Activated naive CD4-positive, alpha-beta T cell (primary cell): Measurements from ENCODE around the gene IGFBP6.

Experiments
- DNase-seq, 4 experiments: peaks; one replicate each; lab custom pipeline; 2025; lab: John Stamatoyannopoulos, UW

Gene IGFBP6

DNA sequence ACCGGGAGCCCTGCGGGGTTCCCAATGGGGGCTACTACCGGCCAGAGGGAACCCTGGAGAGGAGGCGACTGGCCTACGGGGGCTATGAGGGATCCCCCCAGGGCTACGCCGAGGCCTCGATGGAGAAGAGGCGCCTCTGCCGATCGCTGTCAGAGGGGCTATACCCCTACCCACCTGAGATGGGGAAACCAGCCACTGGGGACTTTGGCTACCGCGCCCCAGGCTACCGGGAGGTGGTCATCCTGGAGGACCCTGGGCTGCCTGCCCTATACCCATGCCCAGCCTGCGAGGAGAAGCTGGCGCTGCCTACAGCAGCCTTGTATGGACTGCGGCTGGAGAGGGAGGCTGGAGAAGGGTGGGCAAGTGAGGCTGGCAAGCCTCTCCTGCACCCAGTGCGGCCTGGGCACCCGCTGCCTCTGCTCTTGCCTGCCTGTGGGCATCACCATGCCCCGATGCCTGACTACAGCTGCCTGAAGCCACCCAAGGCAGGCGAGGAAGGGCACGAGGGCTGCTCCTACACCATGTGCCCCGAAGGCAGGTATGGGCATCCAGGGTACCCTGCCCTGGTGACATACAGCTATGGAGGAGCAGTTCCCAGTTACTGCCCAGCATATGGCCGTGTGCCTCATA is 37.9 kb upstream of the IGFBP6 start:
- no peak for DNase-seq

DNA sequence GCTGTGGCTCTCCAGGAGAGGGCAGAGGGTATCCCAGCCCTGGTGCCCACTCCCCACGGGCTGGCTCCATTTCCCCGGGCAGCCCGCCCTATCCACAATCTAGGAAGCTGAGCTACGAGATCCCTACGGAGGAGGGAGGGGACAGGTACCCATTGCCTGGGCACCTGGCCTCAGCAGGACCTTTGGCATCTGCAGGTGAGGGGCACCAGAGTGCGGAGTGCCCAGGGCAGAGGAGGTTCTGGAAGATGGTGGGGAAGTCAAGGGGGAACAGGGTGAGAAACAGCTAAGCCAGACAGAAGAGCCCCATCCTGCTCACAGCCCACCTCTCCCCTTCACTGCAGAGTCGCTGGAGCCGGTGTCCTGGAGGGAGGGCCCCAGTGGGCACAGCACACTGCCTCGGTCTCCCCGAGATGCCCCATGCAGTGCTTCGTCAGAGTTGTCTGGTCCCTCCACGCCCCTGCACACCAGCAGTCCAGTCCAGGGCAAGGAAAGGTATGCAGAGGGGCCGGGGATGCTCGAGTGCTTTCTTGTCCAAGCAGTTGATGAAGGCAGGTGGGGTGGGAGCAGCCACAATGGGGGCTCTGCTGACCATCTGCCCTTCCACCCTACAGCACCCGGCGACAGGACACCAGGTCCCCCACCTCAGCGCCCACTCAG is 37.3 kb upstream of the IGFBP6 start:
- no peak for DNase-seq

DNA sequence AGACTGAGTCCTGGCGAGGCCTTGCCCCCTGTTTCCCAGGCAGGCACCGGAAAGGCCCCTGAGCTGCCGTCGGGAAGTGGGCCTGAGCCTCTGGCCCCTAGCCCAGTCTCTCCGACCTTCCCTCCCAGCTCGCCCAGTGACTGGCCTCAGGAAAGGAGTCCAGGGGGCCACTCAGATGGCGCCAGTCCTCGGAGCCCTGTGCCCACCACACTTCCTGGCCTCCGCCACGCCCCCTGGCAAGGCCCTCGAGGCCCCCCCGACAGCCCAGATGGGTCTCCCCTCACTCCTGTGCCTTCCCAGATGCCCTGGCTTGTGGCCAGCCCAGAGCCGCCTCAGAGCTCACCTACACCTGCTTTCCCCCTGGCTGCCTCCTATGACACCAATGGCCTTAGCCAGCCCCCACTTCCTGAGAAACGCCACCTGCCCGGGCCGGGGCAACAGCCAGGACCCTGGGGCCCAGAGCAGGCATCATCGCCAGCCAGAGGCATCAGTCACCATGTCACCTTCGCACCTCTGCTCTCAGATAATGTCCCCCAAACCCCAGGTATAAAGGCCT is 36.7 kb upstream of the IGFBP6 start:
- no peak for DNase-seq

DNA sequence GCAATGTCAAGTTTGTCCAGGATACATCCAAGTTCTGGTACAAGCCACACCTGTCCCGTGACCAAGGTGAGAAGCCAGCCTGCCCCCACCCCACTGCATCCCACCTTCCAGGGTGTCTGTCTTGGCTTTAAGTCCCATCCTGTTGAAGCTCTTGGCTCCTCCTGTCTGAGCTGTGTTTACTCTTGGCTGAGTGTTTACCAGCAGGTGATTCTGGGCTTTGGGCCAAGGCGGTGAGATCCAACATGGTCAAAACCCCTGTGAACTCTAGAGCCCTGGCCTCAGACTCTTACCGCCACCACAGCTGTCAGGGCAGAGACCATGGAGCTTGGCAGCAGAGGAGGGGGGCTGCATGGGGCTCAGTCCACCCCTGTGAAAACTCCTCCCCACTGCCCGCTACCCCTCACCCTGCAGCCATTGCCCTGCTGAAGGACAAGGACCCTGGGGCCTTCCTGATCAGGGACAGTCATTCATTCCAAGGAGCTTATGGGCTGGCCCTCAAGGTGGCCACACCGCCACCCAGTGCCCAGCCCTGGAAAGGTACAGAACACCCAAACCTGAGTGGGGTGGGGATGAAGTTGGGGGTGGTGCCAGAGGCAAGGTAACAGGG is 36.0 kb upstream of the IGFBP6 start:
- DNase-seq = no peak

DNA sequence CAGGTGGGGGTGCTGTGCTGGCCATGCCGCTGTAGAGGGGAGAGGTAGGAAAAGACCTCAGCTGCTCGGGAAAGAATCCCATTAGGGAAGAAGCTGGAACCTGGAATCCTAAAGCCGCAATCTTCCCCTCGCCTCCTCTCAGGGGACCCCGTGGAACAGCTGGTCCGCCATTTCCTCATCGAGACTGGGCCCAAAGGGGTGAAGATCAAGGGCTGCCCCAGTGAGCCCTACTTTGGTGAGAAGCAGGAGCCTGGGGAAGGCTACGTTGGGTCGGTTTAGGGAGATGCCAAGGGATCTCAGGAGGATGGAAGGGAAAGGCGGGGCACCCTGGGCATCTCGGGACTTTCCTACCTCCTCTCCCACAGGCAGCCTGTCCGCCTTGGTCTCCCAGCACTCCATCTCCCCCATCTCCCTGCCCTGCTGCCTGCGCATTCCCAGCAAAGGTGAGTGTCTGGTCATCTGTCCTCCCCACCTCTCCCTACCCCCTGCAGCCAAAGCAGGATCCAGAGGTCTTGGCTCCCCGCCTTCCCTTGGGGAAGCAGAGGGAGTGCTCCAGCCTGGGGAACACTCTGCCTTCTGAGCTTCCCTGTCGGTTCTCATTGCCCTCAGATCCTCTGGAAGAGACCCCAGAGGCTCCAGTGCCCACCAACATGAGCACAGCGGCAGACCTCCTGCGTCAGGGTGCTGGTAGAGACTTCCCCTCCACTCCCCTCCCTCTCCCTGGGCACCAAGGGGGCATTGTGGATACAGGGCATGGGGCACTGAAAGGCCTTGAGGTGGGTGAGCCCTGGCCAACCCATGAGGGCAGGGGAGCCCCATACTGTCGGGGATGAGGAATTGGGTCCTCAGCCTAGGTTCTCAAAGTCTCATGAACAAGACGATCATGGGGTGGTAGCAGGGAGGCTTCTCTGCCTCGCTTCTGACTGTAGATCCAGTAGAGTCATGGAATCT is 35.2 kb upstream of the IGFBP6 start:
- no peak for DNase-seq

DNA sequence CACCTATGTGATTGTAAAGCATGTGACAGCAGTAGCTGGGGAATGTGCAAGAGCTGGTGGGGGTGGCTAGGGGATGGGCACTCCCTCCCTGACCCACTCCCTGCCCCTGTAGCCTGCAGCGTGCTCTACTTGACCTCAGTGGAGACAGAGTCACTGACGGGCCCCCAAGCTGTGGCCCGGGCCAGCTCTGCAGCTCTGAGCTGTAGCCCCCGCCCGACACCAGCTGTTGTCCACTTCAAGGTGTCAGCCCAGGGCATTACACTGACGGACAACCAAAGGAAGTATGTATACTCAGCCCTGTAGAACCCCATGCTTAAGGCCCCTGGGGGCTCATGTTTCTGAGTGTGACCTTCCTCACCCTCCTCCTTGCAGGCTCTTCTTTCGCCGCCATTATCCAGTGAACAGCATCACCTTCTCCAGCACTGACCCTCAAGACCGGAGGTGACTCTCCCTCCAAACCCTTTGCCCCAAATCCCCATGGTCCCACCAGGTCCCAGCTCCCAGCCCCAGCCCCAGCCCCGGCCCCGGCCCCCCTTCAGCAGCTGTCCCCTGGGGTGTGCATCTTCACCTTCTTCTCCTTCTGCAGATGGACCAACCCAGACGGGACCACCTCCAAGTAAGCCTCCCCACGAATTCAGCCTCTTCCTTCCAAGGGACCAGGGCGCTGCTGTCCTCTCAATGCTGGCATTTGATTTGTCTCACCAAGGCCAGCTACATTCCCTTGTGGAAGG is 34.3 kb upstream of the IGFBP6 start:
- DNase-seq = no peak

DNA sequence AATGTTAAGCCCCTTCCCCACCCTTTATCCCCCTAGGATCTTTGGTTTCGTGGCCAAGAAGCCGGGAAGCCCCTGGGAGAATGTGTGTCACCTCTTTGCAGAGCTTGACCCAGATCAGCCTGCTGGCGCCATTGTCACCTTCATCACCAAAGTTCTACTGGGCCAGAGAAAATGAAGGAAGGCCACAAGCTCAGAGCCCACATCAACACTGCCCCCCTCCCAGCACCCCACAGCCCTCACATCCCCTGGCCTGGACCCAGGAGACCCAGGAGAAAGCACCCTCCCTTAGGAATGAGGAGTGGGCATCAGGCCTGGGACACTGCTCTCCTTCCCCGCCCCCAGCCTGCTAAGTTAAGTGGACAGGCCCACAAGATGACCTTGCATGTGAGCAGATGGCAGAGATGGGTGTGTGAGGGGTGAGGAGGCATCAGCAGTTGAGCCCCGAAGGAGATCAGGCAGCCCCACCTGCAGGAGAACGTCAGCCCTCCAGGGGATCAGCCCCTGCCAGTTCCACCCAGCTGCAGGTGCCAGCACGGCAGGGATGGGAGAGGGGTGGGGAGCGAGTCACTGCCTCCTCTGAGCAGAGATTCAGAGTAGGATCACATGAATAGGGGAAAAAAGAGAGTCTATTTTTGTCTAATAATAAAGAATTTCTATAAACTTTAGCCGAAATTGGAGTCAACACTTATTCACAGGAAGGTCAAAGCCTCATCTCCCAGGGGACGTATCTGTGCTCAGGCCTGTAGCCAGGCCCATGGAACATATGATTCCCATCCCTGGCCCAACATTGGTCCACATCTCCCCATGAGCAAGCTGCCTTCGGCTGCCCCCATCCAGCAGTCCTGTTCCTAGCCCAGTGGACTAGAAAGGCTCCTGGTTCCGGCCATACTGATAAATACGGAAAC is 33.5 kb upstream of the IGFBP6 start:
- DNase-seq = no peak

DNA sequence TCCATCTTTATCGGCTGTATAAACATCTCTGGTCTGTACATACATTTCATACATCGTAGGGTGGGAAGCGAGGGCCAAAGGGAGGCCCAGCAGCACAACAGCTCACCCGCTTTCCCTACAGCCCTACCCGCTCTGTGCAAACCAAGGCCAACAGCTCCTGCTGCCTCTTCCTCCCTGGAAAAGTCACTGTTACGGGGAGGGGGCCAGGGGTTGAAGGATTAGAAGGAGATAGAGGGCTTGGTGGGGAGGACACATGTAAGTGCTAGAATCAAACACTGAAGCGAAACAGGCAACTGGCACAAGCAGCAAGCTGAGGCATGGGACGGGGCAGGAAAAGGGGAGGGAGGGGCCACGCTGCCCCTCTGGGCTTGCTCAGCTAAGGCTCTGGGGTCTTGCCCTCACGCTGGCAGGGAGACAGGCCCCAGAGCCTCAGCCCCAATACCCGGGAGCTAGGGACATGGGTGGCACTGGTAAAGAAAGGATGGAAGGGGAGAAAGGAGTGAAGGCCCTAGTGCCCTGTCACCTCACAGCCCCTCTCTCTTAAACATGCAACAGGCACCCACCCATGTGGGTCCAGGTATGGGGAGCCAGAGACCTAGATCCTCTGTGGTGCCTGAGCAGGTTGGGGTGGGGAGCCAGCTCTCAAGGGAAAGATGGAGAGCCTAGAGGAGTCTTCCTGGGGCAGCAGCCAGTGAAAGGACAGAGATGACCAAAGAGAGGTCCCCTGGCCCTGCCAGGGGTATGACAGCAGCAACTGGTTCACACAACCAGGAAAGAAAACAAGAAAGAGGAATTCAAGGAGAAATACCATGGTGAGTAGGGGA is 32.6 kb upstream of the IGFBP6 start:
- DNase-seq = no peak

DNA sequence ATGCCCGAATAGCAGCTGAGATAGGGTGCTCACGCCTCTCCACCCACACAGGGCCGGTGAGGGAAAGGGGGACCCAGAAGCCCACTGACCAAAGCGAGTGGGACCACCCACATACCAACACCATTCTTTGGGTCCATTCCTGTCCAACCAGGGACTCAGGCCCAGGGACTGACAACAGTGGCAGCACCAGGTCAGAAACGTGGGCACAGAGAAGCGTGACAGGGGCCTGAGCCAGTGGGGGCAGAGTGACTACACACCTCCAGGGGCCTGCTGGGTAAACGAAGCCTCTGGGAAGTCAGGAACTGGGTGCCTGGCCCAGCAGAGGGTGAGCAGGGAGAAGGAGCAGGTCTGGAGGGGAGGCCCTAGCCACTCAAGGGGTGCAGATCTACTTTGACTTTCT is 32.0 kb upstream of the IGFBP6 start:
- no peak for DNase-seq

DNA sequence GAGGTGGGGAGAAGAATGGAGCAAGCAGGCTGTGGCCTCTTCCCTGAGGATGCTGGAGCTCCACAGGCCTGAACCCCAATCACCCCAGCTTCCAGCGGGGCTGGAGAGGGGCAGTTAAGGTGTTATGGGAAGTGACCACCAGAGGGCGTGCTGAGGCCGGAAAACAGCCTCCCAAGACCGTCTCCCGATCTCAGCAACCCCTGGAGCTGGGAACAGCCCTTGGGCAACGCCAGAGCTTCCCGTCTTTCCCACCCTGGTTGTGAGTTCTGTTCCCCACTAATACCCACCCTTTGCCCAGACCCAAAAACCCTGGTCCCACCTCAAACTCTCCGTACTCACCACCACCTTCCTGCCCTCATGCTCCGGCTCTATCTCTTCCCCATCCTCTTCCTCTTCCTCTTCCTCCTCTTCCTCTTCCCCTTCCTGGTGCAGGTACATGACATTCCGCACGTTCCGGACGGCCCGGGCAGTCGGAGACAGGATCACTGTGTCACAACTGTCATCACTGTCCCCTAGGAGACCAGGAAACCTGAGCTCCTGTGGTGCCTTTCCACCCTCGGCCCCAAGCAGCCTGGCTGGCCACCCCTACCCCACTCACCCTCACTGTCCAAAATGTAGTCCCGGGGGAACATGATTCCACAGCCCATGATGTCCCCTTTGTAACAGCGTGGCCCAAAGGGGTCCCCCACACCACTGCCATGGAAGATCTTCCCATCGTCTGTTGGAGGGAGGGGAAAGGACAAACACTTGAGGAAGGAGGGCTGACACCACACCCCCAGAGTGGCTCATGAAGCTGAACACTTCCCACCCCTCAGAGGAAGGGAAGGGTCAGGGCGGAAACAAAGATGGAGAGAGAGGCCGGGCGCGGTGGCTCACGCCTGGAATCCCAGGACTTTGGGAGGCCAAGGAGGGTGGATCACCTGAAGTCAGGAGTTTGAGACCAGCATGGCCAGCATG is 31.2 kb upstream of the IGFBP6 start:
- DNase-seq = peak in 3 of 4 experiments; percentile 48 to 55 (median 54)

DNA sequence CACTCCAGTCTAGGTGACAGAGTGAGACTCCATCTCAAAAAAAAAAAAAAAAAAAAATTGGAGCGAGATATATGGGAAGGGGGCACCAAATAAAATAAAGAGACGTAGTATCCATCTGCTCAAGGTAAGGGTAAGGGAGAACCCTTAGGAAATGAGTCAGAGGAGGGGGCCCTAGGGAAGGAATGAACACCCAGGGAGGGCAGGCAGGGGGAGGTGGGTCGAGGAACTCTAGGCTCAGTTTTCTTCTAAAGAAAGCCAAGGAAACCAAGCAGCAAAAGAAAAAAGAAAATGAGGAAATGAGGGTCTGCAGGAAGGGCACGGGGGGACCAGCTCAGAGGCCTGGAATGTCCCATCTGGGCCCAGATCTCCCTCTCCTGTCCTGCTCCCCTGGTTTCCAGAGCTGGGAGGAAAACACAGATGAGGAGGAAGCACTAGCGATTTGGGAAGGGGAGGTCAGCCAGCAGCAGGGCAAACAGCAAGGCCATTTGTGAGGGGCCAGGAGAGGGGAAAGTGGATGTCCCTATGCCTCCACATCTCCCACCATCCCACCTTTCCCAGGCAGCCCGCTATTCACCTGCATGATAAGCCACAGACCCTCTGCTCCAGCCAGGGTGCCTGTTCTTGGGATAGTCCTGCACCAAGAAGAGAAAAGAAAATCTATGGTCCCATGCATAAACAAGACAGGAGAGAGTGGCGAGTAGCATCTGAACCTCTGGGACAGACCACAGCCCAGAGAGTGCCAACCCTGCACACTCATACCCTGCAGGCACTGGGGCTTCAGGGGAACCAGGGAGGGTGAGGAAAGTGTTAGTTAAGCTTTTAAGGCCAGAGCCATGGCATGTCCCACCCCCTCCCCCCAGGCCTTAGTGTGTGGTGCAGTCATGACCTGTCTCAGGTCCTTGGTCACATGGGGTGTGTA is 30.1 kb upstream of the IGFBP6 start:
- DNase-seq = no peak

DNA sequence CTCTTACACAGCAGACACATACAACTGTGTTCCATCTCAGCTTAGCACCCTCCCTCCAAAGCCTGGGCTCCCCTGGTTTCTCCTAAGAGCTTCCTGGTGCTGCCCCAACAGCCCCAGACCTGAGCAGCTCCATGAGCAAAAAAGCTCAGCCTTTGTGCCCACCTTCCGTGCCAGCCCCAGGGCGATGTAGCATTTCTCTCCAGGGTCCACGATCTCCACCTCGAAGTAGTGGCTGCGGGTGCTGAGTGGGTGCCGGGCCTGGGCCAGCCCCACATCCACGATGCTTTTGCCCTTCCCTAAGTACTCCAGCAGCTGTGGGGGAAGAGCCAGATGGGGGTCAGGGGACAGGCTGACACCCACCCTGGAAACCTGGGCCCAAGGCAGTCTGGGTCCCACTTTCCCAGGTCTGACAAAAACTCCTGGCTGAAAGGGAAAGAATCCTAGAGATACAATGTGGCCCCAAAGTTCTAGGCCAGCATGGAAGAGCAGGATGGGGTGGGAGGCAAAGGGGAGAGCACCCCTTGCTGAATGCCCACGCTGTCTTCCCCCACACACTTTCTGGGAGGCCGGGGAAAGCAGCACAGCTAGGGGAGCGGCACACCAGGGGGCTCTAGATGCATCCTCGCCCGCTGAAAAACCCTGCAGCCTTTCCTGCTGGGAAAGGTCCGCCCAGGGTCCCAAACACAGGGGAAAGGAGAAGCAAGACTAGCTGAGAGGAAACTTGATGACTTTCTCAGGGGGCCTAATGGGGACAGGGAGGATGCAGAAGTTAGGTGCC is 29.3 kb upstream of the IGFBP6 start:
- DNase-seq = no peak

DNA sequence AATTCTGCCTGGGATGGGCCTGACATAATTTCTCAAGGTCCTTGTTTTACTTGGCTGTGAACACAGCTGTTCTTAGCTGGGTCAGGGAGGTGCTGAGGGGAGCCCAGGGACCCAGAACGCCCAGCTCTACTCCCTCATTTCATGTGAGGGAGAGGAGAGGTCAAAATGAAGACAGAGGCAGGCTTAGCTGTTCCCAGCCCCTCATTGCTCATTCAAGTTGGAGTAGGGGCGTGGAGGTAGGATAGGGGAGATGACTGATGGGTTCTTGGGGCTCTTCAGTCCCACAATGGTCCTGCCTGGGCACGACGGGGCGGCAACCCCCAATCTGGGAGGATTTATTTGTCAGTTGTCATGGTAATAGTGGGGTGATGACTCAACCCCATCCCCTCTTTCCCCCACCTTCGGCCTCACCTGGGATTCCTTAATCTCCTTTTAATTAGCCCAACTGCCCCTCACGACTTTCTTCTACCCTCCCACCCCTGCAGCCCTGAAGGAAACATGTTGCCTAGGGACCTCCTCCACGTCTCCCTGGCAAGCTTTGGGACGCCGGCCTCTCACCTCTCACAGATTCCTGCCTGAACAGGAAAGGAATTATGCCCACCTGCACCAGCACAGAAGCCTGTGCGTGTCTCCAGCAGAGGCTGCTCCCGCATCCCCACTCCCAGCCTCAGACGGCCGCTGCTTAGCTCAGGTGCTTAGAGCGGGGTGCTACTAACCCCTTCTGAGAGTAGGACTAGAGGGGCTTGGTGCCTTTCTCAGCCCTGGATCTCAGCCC is 28.5 kb upstream of the IGFBP6 start:
- no peak for DNase-seq

DNA sequence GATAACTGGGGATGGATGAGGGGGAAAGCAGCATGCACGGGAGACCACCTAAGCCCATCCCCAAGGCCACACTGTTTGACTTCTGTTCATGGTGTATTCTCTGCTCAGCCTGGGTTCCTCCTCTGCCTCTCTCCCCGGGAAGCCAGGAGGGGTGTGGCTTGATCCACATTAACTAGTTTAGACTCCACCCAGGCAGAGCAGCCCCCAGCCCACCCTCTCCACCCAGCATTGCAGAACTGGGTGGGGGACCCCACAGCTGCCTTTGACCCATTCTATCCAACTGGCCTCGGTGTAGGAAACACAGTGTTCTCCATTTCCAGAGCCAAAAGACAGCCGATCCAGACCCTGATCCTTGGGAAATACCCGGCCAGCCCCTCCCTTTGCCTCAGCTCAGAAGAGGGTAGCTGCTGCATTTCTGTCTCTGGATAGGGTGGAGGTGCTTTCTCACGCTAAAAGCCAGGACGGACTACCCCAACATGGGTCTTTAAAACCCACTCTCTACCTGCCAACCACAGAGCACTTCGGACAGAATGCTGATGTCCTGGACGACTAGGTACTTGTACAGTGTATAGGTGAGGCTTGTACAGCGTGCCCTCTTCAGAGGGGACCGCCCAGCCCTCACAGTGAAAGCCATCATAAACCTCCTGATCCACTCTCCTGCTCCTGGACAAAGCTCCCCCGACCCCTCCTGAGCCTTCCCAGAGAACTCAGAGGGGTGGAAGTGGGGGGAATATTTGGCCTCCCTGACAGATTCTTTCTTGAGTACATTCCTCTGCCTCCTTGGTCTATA is 27.7 kb upstream of the IGFBP6 start:
- DNase-seq = no peak
